ENCODE measurements around the gene WDR6.
A peak's percentile ranks its signal among the peaks of the same experiment; 100 is the strongest.

WDR6 gene

DNA sequence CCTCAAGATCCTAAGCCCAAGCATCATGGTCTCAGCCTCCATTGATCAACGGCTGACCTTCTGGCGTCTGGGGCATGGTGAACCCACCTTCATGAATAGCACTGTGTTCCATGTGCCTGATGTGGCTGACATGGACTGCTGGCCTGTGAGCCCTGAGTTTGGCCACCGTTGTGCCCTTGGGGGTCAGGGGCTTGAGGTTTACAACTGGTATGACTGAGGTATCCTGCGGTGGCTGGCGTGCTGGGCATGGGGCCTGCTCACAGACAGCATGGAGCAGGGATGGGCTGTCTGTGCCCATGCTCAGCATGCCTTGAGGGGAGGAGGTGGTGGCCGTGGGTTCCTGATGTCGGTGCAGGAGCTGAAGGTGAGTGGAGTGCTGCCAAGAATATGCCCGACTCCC, 7.9 kb downstream of the WDR6 start:
- no peak for DNase-seq (ENCODE audit: low spot score)

DNA sequence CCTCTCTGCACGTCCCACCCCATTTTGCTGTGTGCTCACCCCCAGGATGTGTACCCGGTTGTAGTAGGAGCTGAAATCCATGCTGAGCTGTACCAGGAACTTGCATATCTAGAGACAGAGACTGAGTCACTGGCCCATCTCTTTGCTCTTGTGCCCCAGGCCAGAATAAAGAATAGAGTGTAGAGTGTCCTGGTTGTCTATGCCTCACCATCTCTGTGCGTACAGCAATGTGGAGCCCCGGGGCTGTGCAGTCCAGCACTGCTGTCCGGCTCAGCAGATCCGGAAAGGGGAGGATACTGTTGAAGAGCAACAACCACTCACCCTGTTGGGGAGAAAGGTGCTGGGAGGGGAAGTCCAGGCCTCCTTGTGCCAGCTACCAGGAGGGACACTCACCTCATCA, 8.6 kb downstream of the WDR6 start:
- no peak for DNase-seq (ENCODE audit: low spot score)

DNA sequence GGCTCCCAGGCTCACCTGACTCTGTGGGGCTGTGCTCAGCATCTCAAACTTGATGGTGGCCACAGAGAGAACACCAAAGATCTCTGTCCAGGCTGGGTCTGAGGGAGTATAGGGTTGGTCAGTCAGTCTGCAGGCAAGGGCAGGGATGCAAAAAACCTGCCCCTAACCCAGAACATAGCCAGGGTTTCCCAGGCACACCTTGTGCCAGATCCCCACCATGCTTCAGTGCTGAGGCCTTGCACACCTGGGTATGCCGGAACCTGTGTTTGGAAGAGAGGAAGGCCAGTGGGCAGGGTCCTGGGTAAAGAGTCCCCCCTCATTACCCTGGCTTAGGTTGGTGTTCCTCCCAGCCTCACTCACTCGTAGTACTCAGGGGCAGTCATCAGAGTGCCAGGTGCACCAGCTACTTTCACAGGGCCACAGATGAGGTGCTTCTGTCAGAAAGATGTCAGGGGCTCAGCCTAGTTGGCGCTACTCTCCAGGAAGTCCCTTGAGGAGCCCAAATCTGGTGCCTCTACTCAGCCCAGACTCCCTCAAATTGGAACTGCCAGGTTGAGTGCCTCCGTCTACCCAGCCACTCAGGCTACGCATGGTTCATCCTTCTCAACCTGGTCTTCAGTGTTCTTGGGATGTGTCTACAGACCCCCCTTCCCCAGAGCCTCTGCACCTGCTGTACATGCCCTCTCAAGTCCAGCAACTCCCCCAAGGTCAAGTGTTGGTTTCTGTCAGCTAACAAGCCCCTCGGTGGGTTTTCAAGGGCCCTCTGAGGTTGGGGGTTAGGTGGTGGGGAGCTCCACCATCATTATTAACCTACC, 9.4 kb downstream of the WDR6 start:
- no peak for DNase-seq (ENCODE audit: low spot score)

DNA sequence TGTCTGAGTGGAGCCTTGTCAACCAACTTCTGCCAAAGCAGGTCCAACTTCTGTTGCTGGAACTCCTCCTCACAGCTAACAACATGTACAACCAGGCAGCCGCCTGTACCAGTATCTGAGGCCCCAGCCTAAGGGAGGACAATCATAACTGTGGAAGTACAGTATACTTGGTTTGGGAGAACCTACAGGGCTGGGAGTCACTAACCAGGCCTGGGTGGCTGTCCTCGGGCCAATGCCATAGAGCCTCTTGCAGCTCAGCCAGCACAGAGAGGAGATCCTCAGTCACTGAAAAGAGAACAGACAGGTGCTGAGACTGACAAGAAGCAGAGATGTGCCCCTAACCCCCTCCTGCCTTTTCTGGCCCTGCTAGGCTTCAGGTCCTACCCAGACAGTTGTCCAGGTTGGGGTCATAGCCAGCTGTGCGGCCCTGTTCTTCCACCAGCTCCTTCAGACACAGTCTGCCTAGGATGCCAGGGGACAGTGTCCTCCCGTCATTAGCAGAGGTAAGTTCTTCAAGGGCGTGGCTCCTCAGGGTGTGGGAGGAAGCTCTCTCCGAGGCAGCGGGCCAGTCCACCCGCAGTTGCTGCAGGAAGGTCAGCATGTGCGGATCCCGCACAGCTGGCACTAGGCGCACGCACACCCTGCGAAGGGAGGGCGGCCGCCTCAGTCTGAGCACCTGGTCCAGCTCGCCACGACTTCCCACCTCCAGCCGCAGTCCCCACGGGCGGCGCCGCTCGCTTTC, 10.2 kb downstream of the WDR6 start:
- DNase-seq (ENCODE audit: low spot score), result no peak

DNA sequence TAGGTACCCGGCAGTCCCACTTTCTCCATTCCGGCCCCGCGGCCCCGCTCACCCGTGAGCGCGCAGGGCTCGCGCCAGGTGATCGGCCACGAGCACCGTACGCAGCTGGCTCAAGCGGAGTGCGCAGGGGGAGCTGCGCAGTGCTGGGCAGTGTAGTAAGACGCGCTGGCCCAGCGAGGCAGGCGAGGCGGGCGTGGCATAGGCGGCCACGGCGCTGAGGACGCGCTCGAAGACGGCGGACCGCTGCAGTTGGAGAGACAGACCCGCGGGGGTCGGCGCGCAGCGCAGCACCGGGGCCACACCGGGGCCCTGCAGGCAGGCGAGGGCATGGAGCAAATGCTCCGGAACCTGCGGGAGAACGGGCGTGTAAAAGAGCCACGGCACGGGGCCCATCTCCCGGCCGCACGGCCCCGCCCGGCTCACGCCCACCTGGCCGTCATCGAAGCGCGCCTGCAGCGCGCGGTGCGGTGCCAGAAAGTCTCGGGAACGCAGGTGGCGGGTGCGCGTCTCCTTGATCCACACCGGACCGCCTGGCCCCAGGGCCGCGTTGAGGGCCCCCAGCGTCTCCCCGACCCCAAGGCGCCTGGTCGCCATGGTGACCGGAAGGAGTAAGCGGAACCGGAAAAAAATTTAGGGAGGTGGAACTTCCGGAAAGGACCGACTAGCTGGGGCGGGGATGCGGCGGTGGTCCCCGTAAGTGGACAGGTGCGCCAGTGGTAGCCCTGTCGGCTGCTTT, 10.9 kb downstream of the WDR6 start, which contains the start of gene DALRD3:
Gene DALRD3 (minus strand): TSS at position 610 of the 736 bp plus-strand sequence. CDS start 16 bp downstream, at position 594.
- DNase-seq (ENCODE audit: low spot score), result peak; percentile 68

DNA sequence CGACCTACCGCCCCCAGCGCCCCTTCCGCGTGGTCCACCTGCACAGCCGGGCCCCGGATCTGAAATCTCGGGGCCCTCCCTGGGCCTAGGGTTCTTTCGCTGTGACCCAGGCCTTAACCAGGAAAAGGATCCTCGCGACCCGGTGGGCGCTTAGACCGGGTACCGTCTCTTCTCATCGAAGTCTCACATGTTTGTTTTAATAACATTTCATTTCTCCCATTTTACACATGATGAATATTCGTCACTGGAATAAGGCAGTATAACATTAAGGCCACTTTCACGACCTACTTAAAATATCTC, 11.5 kb downstream of the WDR6 start:
- DNase-seq (ENCODE audit: low spot score), result no peak

GRCh38 chr3:49019941-49020329, 12.7 kb downstream of the WDR6 start:
- DNase-seq (ENCODE audit: low spot score), result no peak

DNA sequence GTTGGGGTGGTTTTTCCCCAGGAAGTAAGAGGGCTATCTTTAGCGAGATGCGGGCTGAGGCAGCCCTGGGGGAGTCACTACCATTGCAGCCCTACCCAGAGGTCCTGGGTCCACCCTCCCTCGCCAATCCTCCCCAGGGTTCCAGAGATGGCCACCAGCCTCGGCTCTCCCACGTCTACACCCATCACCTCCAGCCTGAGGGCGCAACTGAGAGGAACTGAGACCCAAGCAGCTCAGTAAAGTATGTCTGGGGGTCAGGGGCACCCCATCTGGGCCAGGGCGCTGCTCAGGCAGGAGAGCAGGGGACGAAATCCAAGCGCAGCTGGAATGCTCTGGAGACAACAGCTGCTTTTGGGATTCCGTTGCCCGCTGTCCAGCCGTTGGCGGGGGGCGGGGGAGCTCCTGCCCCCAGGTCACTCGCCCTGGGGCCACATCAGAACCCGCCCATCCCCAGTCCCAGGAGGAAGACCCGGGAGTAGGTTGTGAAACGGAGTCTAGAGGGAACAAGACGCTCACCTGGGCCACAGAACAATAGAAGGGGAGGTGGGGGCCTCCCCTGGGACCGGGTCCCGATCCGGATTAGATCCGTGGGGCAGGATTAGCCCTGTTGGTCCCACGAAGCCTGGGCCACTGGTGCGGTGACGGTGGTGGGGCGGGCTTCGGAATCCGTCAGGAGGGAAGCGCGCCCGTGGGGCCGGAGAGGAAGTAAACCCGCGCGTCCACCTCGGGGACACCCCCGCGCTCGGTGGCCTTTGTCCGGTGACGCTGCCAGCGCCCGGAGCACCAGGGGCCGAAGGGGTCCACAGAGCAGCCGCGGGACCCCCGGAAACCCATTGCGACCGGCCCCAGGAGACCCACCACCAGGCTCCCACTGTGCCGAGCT, 13.4 kb downstream of the WDR6 start:
- DNase-seq (ENCODE audit: low spot score), result no peak

- DNase-seq (ENCODE audit: low spot score), result peak; percentile 95
Observed at GRCh38 chr3:49021213-49021812, 14.1 kb downstream of the WDR6 start.

DNA sequence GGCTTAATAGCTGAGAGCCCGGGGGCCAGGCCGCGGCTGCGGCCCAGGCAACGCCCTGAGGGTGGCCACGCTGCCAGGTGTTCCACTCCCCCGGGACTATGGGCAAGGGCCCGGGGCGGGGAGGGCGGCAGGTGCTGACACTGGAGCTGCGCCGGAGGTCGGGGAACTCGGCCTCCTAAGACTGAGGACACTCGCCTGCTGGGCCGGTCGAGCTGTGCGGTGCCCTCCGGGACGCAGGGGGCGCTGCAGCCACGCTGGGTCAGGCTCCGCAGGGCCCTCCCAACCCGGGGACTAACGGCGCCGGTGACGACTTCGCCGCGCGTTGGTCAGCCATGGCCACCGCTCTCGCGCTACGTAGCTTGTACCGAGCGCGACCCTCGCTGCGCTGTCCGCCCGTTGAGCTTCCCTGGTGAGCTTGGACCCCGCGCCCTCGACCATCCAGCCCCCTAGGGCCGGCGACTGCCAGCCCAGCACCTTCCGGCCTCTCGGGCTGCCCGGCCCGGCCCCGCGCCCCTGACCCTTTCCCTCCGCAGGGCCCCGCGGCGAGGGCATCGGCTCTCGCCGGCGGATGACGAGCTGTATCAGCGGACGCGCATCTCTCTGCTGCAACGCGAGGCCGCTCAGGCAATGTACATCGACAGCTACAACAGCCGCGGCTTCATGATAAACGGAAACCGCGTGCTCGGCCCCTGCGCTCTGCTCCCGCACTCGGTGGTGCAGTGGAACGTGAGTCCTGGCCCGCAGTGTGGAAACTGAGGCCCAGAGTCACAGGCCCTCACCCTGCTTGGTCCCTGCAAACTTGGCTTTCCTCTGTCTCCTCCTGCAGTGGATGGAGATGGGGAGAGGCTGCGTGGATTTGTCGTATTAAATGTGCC, 14.9 kb downstream of the WDR6 start, which contains the start of gene NDUFAF3:
Gene NDUFAF3 (plus strand): TSS at position 309 of the 875 bp plus-strand sequence. CDS start 24 bp downstream, at position 333.
- peak; percentile 90 for DNase-seq (ENCODE audit: low spot score)

- DNase-seq (ENCODE audit: low spot score), result no peak
Observed at GRCh38 chr3:49022688-49023171, 15.5 kb downstream of the WDR6 start.

- no peak for DNase-seq (ENCODE audit: low spot score)
Observed at GRCh38 chr3:49023775-49024174, 16.6 kb downstream of the WDR6 start.

DNA sequence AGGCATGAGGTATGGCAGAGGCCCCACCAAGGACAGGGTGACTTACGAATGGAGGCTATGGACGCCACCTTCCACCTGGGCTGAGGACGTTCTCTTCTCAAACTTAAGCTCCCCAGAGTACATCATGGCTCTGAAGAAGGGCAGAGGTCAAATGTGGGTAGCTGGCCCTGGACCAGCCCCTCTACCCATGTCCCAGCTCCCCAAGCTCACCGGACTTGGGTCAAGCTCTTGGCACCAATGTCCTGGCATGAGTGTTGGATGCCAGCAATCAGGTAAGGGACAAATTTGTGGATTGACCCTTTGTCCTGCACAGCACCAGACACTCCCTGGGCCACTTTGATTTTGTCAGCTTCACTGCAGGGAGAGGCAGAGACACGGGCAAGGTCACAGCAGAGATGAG, 17.3 kb downstream of the WDR6 start:
- DNase-seq (ENCODE audit: low spot score), result no peak

DNA sequence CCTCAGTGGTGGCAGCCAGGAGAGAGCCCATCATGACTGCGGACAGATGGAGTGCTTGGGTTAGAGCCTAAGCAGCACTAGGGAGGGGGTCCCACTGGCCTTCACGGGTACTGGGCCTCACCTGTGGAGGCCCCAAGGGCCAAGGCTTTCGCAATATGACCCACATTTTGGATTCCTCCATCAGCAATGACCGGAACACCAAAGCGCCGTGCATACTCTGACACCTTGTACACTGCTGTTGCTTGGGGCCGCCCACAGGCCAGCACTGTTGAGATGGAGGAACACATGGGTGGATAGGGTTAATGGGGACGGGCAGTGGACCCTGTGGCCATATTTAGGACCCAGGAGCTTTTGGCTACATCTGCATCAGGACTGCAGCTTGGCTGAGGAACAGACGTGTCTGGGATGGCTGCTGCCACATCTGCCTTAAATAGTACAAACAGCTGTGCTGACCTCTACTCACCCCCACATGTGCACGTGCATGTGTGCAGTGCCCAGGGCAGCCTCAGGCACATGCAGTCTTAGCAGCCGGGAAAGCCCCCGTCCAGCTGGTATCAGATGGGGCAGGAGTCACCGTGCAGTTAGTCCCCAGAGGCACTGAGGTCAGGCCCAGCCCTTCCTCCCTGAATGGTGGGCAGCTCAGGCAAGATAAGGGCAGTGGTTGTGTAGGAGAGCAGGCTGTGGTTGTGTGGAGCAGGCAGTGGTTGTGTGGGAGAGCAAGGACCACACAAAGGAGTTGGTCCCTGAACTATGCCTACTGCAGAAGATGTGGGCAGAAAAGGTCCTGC, 18.0 kb downstream of the WDR6 start:
- DNase-seq (ENCODE audit: low spot score), result no peak

- DNase-seq (ENCODE audit: low spot score), result no peak
Observed at GRCh38 chr3:49025793-49026520, 18.8 kb downstream of the WDR6 start.

DNA sequence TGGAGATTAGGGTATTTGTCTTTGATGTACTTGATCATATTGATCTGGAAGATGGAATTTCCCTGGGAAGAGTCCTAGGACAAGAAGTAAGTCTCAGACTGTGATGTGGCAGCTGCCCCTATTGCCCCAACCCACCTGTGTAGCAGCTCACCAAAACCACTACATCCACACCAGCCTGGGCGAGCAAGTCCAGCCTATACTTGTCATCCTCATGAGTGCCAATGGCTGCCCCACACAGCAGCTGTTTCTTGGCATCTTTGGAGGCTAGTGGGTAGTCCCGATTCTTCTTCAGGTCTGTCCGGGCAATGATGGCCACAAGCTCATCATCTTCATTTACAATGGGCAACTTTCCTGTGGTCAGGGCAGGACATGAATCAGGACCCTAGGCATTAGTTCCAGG, 19.3 kb downstream of the WDR6 start:
- no peak for DNase-seq (ENCODE audit: low spot score)

GRCh38 chr3:49027634-49028033, 20.4 kb downstream of the WDR6 start:
- no peak for DNase-seq (ENCODE audit: low spot score)

GRCh38 chr3:49028298-49028672, 21.1 kb downstream of the WDR6 start:
- DNase-seq (ENCODE audit: low spot score), result no peak
